HFF-Myc (cell line): Measurements from ENCODE around the gene MMP25.

ENCODE experiments used
- DNase-seq: peaks from one replicate; pipeline ENCODE4 v3.0.0-alpha.2; 2011; ENCODE audit warnings: low read depth; ENCODE audit errors: extremely low read depth
- H3K4me3 ChIP-seq: replicated peaks from 2 replicates; pipeline ENCODE4 v1.5.1; 2011; ENCODE audit warnings: low read depth, mild to moderate bottlenecking, control low read depth, low read length
- CTCF ChIP-seq: IDR thresholded peaks from 2 replicates; pipeline ENCODE4 v1.5.1; 2012; ENCODE audit warnings: mild to moderate bottlenecking, low read depth, low read length, control low read depth; ENCODE audit errors: missing control alignments

MMP25 gene

GRCh38 chr16:3094289-3095027, 48.1 kb downstream of the MMP25 start:
- peak; percentile 64 for TF ChIP-seq CTCF
- no peak overlapping the region for H3K4me3 ChIP-seq
- DNase-seq, result no peak

GRCh38 chr16:3095869-3096268, 49.5 kb downstream of the MMP25 start:
- TF ChIP-seq CTCF, result no peak
- DNase-seq, result no peak
- H3K4me3 ChIP-seq, result no peak overlapping the region

GRCh38 chr16:3096362-3096761, 50.0 kb downstream of the MMP25 start:
- DNase-seq, result no peak
- H3K4me3 ChIP-seq, result no peak overlapping the region
- no peak for TF ChIP-seq CTCF

- TF ChIP-seq CTCF, result no peak
- no peak for DNase-seq
- no peak overlapping the region for H3K4me3 ChIP-seq
Observed at GRCh38 chr16:3097266-3097665, 50.9 kb downstream of the MMP25 start.

GRCh38 chr16:3098459-3099394, 52.4 kb downstream of the MMP25 start, which contains the start of gene ZSCAN10:
Gene ZSCAN10, minus strand, starts transcription at chr16:3099294. Its CDS starts 6,357 bp downstream, at chr16:3092937.
- DNase-seq, result no peak
- no peak within 1 kb of the TSS for H3K4me3 ChIP-seq
- no peak for TF ChIP-seq CTCF

- H3K4me3 ChIP-seq, result no peak overlapping the region
- TF ChIP-seq CTCF, result no peak
- DNase-seq, result no peak
Observed at GRCh38 chr16:3099395-3099731, 53.0 kb downstream of the MMP25 start.
